Stimulated activated CD4-positive, alpha-beta T cell treated with anti-CD3 and anti-CD28 coated beads, Interleukin-1b, Interleukin-23, amount 100 ng/mL, for 1 hour (primary cell): ENCODE data around the gene RANBP10.
"Not testable (repeated sequence)": the region's sequence is repeated elsewhere in the genome, so short reads cannot be mapped to it uniquely, and the experiment has no call there.

Experiments
- DNase-seq, 2 donors: peaks; one replicate each; pipeline ENCODE4 v3.0.0-alpha.2; 2020; ENCODE audit warnings: low read depth in 2 of 2

Gene RANBP10

GRCh38 chr16:67718668-67719047 lies 87.7 kb downstream of the RANBP10 start:
- no peak for DNase-seq

DNA sequence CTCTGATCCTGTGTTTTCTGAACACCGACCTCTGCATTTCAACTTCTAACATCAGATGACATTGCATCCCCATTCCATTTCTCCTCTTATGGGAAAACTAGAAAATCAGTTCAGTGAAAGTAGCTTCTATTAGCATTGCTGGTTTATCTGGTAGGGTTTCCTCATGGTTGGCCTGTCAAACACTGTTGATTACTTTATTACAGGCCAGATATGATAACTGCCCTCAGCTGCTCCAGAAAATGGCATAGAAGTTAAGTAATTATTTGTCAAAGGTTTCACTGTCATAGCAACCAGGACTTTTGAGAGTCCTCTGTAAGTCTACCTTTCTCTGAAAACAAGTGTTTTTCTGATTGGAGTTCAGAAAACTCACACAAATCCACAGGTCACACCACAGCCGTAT lies 90.3 kb downstream of the RANBP10 start:
- no peak for DNase-seq

DNA sequence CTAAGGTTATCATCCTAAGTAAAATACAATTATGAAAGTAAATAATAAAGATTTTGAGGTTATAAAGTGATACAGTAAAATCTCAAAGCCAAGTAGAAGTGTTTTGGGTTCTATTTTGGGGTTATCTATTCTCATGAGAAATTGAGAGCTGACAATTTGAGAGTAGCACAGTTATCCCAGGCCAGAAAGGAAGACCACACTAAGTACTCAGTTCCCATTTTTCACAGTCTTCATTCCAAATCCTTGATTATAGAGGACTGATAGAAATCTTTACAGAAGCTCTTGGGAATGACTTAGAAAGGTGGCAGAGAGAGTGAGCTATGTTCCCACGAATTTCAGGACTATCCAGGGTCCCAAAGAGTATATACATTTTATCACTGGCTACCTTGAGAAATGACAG lies 91.8 kb downstream of the RANBP10 start:
- DNase-seq, result no peak

GRCh38 chr16:67713647-67714273 lies 92.6 kb downstream of the RANBP10 start:
- DNase-seq, result no peak

GRCh38 chr16:67710607-67711006 lies 95.8 kb downstream of the RANBP10 start:
- DNase-seq, result no peak

DNA sequence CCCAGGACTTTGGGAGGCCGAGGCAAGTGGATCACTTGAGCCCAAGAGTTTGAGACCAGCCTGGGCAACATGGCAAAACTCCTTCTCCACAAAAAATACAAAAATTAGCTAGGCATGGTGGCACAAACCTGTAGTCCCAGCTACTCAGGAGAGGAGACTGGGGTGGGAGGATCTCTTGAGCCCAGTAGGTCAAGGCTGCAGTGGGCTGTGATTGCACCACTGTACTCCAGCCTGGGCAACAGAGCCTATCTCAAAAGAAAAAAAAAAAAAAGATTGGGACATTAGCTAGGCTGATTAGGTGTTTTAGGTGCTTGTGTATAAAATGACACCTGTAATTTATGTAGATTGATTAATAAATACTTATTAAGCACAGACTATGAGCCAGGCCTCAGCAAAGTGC lies 97.3 kb downstream of the RANBP10 start:
- no peak for DNase-seq

DNA sequence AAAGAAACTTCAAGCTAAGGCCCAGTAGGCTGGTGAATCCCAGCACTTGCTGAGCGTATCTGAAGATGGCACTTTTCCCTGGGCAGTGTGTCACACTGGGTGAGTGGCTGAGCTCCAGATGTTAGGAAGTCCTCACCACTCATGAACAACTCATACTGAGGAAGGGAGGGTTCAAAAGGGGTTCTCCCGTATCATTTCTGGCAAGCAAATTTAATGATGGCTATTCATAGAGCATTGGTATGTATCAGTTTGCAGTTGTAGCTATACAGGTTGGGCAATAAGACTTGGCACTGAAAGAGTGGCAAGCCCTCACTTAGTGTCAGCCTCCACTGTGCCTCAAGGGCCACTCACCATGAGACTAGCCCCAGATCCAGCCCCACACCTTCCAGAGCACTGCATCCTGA lies 98.0 kb downstream of the RANBP10 start:
- no peak for DNase-seq

DNA sequence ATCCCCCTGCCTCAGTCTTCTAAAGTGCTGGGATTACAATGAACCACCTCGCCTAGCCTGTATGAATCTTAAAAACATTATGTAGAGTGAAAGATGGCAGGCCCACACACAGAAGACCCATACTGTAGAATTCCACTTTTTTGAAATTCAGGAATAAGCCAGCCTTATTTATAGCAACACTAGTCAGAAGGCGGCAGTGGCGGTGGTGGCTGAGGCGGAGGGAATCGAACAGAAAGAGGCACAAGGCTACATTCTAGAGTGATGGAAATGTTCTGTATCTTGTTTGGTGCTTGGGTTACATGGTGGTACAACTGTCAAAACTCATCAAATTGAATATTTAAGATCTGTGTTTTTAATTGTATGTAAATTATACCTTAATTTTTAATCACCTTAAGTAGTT lies 98.6 kb downstream of the RANBP10 start:
- no peak for DNase-seq

DNA sequence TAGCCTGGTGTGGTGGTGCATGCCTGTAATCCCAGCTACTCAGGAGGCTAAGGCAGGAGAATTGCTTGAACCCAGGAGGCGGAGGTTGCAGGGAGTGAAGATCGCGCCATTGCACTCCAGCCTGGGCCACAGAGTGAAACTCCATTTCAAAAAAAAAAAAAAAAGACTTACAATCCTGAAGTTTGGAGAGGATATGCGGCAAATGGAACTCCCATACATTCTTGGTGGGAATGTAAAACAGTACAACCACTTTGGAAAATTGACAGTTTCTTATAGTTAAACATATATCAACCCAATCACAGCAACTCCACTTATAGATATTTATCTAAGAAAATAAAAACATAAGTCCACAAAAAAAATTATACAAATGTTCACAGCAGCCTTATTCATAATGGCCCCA lies 99.2 kb downstream of the RANBP10 start:
- no peak for DNase-seq

- no peak for DNase-seq
Observed at GRCh38 chr16:67704110-67704509, 102.2 kb downstream of the RANBP10 start.

DNA sequence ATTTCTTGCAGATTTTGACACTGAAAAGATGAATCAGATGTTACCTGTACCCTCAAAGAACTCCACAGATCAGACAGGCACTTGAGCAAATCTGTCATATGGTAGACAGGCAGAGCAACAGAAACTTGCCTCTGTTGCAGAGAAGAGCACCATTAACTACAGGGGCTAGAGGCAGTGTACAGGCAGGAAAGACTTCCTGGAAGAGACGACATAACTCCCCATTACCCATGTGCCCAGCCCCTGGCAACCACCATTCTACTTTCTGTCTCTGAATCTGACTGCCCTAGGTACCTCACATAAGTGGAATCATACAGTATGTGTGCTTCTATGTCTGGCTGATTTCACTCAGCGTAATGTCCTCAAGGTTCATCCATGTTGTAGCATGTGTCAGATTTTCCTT lies 102.7 kb downstream of the RANBP10 start:
- no peak for DNase-seq

- DNase-seq, result no peak
Observed at GRCh38 chr16:67702130-67702529, 104.2 kb downstream of the RANBP10 start.

DNA sequence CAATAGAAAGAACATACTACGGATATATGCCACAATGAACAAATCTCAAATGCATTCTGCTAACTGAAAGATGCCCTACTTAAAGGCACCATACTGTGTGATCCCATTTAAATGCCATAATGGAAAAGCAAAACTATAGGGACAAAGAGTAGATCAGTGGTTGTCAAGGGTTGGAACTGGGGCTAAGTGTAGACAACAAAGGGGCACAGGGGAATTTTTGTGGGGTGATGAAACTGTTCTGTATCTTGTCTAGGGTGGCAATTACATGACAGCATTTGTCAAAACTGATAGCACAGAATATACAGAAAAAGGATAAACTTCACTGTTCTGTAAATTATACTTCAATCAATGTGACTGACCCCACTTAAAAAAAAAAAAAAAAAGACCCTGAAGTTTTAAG lies 104.9 kb downstream of the RANBP10 start:
- DNase-seq, result no peak

DNA sequence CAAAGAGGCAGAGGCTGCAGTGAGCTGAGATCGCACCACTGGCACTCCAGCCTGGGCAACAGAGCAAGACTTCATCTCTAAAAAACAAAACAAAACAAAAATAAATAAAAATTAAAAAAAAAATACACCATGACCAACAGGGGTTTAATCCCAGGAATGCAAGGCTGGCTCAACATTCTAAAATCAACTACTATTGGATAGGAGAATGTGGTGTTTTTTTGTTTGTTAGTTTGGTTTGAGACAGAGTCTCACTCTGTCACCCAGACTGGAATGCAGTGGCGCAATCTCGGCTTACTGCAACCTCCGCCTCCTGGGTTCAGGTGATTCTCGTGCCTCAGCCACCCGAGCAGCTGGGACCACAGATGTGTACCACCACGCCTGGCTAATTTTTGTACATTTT lies 107.1 kb downstream of the RANBP10 start:
- no peak for DNase-seq

DNA sequence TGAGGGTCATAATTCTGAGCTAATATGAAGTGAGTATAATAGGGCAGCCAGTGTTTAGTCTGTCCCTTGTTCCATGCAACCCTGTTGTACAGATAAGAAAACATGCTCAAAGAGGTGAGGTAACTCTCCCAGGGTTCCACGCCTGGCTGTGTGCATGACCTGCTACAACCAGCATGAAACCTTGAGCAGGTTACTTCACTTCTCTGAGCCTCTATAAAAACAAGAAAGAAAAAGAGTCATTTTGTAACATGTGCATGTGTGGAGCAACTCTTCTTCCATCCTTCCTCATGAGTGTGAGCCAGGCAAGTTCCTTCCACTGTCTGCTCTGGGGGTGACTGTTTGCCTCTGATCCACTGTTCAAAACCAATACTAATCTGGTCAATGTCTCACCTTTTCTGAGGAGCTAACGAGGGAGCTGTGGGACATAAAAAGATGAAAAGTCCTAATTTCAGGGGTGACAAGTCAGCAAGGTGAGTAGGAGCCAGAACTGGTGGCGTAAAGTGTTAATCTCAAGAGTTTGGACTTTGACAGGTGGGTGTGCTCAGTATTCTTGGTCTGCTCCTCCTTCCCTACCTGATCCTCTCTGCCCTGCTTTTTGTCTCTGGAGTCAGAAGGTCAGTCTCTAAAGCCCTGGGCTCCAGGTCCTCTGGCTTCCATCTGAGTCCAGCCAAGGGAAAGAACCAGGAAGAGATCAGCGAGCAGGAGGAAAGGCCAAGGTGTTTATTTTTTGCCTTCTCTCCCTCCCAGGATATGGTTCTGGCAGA lies 108.8 kb downstream of the RANBP10 start:
- DNase-seq, result no peak

GRCh38 chr16:67694611-67695010 lies 111.7 kb downstream of the RANBP10 start:
- DNase-seq, result no peak

DNA sequence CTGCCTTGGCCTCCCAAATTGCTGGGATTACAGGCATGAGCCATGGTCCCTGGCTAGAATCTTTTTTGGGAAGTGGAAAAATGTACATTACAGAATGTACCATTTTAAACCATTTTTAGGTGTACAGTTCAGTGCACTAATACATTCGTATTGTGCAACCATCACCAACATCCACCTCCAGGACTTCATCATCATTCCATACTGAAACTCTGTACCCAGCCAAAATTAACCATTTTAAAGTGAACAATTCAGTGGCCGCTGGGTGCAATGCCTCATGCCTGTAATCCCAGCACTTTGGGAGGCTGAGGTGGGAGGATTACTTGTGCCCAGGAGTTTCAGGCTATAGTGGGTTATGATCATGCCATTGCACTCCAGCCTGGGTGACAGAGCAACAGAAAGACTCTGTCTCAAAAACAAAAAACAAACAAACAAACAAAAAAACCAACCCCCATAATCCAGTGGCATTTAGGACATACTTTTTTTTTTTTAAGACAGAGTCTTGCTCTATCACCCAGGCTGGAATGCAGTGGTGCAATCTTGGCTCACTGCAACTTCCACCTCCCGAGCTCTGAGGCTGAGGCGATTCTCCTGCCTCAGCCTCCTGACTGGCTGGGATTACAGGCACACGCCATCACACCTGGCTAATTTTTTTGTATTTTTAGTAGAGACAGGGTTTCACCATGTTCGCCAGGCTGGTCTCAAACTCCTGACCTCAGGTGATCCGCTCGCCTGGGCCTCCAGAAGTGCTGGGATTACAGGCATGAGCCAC lies 112.7 kb downstream of the RANBP10 start:
- not testable (repeated sequence) for DNase-seq

- DNase-seq, result no peak
Observed at GRCh38 chr16:67685388-67686112, 120.8 kb downstream of the RANBP10 start.

- no peak for DNase-seq
Observed at GRCh38 chr16:67683767-67684166, 122.6 kb downstream of the RANBP10 start.

DNA sequence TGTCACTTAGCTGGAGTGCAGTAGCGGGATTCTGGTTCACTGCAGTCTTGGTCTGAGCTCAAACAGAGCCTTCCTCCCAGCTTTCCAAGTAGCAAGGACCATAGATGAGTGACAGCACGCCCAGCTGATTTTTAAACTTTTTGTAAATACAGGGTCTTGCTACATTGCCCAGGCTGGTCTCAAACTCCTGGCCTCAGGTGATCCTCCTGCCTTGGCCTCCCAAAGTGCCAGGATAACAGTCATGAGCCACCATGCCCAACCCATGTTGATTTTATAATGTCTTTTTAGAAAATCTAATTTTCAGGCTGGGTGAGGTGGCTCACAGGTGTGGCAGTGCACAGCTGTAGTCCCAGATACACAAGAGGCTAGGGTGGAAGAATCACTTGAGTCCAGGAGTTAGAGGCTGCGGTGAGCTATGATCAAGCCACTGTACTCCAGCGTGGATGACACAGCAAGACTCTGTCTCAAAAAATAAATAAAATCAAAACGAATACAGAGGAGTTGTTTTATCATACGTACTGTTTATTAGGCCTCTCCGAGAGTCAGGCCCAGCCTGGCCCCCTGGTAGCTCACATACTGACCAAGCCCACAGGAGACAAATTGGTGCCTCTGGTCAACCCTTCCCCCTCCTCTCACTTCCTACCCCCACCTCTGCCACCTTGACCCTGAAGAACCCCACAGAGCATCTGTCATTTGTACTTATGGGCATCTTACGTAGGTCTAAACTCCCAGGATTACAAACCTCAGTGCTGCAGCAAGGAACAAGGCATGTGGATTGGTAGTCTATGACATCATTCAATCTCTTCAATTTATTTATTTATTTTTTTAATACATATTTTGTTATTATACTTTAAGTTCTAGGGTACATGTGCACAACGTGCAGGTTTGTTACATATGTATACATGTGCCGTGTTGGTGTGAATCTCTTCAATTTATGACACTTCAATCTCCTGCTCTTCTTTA lies 126.1 kb downstream of the RANBP10 start:
- no peak for DNase-seq
